Osteoblast (primary cell): ENCODE results near the gene FGD5. TPM values are rescaled to one million over a fixed set of nuclear protein-coding genes. Genes with fewer than 3 reads are reported as not detected.

Experiments
- DNase-seq: peaks from one replicate; pipeline ENCODE4 v3.0.0; 2011; ENCODE audit warnings: low spot score, mixed read lengths; ENCODE audit not compliant: insufficient read length; ENCODE audit errors: missing footprints
- H2AFZ ChIP-seq: 2 replicates; pipeline ENCODE4 v1.6.0; 2011; ENCODE audit warnings: mild to moderate bottlenecking, low read length
- H3K27ac ChIP-seq: 2 replicates; pipeline ENCODE4 v1.5.1; 2011; ENCODE audit warnings: mild to moderate bottlenecking, low read depth, low read length, moderate library complexity
- H3K27me3 ChIP-seq: 2 replicates; pipeline ENCODE4 v1.6.0; 2012; ENCODE audit warnings: mild to moderate bottlenecking, control low read depth, inconsistent platforms, low read length, moderate library complexity; ENCODE audit not compliant: insufficient read depth
- H3K36me3 ChIP-seq: 2 replicates; pipeline ENCODE4 v1.5.1; 2011; ENCODE audit warnings: mild to moderate bottlenecking, low read length, control low read depth, moderate library complexity; ENCODE audit not compliant: insufficient read depth
- H3K4me1 ChIP-seq: 2 replicates; pipeline ENCODE4 v1.5.1; 2011; ENCODE audit warnings: mild to moderate bottlenecking, low read length, control low read depth, moderate library complexity; ENCODE audit not compliant: insufficient read depth
- H3K4me2 ChIP-seq: 2 replicates; pipeline ENCODE4 v1.6.0; 2011; ENCODE audit warnings: mild to moderate bottlenecking, low read length; ENCODE audit not compliant: insufficient read depth
- H3K4me3 ChIP-seq: fragments of 200-600 bp; sonication (generic); 3 replicates; pipeline ENCODE4 v1.5.1; 2012; ENCODE audit warnings: mild to moderate bottlenecking, low read length, inconsistent platforms; ENCODE audit not compliant: insufficient read depth
- H3K79me2 ChIP-seq: 2 replicates; pipeline ENCODE4 v1.6.0; 2012; ENCODE audit warnings: mild to moderate bottlenecking, low read length, control low read depth, inconsistent platforms; ENCODE audit not compliant: insufficient read depth
- H3K9me3 ChIP-seq: 2 replicates; pipeline ENCODE4 v1.5.1; 2011; ENCODE audit warnings: low read depth, low read length, control low read depth
- H4K20me1 ChIP-seq: 2 replicates; pipeline ENCODE4 v1.6.0; 2012; ENCODE audit warnings: mild to moderate bottlenecking, low read length, control low read depth; ENCODE audit not compliant: insufficient read depth
- total RNA-seq: library from RNA; depleted of rRNA; stranded (reverse); fragments of >200 nt; gene quantifications from 2 replicates; pipeline ENCODE4 v1.2.3, GENCODE V29; 2012
- TF ChIP-seq, protein P1 (sequence below): IDR thresholded peaks from 2 replicates; pipeline ENCODE4 v1.5.1; 2011; ENCODE audit warnings: mild to moderate bottlenecking, low read depth, low read length, moderate library complexity; ENCODE audit errors: extremely low read depth

FGD5 gene, protein sequence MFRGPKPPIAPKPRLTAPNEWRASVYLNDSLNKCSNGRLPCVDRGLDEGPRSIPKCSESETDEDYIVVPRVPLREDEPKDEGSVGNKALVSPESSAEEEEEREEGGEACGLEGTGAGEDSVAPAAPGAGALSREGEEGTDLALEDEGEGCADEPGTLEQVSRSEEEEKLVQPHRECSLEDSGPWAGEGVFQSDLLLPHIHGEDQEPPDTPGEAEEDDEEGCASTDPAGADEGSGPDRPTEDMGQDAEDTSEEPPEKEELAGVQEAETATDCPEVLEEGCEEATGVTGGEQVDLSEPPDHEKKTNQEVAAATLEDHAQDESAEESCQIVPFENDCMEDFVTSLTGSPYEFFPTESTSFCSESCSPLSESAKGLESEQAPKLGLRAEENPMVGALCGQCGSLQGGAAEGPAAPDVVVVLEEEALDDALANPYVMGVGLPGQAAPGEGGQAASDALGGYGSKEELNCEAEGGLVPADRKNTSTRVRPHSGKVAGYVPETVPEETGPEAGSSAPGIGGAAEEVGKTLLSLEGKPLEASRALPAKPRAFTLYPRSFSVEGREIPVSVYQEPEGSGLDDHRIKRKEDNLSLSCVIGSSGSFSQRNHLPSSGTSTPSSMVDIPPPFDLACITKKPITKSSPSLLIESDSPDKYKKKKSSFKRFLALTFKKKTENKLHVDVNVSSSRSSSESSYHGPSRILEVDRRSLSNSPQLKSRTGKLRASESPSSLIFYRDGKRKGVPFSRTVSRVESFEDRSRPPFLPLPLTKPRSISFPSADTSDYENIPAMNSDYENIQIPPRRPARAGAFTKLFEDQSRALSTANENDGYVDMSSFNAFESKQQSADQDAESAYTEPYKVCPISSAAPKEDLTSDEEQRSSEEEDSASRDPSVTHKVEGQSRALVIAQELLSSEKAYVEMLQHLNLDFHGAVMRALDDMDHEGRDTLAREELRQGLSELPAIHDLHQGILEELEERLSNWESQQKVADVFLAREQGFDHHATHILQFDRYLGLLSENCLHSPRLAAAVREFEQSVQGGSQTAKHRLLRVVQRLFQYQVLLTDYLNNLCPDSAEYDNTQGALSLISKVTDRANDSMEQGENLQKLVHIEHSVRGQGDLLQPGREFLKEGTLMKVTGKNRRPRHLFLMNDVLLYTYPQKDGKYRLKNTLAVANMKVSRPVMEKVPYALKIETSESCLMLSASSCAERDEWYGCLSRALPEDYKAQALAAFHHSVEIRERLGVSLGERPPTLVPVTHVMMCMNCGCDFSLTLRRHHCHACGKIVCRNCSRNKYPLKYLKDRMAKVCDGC (N-terminal part only)
- total RNA-seq: under 0.01 TPM in 2 replicates

DNA sequence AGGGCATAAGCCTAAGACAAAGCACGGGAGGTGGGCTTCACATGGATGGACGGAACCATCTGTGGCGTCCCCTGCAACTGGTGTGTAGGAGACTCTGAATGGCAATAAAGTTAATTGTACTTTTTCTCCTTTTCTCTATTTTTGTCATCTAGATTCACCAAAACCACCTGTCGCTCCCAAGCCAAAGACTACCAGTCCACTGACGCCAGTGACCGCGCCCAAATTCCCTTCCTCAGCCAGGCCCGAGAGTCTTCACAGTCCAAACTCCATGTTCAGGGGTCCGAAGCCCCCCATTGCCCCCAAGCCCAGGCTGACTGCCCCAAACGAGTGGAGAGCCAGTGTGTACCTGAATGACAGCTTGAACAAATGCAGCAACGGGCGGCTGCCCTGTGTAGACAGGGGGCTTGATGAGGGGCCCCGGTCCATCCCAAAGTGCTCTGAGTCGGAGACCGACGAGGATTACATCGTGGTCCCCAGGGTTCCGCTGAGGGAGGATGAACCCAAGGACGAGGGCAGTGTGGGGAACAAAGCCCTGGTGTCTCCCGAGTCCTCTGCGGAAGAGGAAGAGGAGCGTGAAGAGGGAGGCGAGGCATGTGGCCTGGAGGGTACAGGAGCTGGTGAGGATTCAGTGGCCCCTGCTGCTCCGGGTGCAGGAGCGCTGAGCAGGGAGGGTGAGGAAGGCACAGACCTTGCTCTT is at the start of gene FGD5:
FGD5 (plus strand) TSS at position 159 of the 697 bp plus-strand sequence; CDS start at position 269, 110 bp downstream.
- Histone ChIP-seq H3K27me3 (peaks cover under 1% of the 10 kb centered on the region), H3K36me3 (no peaks in the 10 kb centered on the region), H3K9me3 (no peaks in the 10 kb centered on the region), H3K4me2 (no peak within 1 kb of the TSS), H4K20me1 (no peaks in the 10 kb centered on the region), H2AFZ (no peak within 1 kb of the TSS), H3K27ac (no peak within 1 kb of the TSS), H3K4me1 (no peaks in the 10 kb centered on the region), H3K79me2 (no peaks in the 10 kb centered on the region), H3K4me3 (no peak within 1 kb of the TSS)
- no peak for DNase-seq
- TF ChIP-seq, protein P1, sequence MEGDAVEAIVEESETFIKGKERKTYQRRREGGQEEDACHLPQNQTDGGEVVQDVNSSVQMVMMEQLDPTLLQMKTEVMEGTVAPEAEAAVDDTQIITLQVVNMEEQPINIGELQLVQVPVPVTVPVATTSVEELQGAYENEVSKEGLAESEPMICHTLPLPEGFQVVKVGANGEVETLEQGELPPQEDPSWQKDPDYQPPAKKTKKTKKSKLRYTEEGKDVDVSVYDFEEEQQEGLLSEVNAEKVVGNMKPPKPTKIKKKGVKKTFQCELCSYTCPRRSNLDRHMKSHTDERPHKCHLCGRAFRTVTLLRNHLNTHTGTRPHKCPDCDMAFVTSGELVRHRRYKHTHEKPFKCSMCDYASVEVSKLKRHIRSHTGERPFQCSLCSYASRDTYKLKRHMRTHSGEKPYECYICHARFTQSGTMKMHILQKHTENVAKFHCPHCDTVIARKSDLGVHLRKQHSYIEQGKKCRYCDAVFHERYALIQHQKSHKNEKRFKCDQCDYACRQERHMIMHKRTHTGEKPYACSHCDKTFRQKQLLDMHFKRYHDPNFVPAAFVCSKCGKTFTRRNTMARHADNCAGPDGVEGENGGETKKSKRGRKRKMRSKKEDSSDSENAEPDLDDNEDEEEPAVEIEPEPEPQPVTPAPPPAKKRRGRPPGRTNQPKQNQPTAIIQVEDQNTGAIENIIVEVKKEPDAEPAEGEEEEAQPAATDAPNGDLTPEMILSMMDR: no peak

DNA sequence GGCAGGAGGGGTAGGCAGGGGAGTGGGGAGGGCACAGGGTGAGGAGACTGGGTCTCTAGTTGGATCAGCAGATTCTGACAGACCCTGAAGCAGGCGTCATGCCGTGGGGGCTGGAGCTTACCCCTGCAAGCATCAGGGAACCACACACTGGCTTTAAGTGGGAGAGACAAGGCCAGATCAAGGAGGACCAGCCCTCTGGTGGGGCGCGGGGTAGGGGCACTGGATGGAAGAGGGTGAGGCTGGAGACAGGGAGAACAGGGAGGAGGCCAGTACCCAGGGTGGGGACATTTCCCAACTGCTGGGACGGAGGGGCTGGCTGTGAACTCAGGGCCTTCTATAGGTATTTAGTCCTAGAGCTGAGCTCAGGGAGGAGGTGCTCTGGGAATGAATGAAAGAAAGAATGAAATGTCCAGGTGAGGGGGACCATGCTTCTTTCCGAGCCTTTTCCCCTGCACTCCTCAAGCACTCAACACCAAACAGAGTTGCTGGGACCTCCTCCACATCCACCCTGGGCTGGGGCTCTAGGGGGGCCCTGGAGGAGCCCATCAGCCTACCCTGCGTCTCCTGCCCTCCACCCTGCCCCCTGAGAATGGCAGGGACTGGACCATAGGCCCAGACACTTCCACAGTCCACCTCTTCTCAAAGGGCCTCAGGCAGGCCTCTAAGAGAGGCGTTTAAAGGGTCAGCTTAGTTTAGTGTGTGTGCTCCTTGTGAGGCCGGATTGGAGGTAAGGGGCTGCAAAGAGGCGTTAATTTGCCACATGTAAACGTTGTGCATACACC is 49.0 kb upstream of the FGD5 start:
- Histone ChIP-seq H2AFZ (no peak overlapping the region), H3K36me3 (no peaks in the 10 kb centered on the region), H3K4me2 (no peak overlapping the region), H3K9me3 (no peaks in the 10 kb centered on the region), H4K20me1 (no peaks in the 10 kb centered on the region), H3K4me3 (no peak overlapping the region), H3K27me3 (no peaks in the 10 kb centered on the region), H3K79me2 (no peaks in the 10 kb centered on the region), H3K4me1 (no peaks in the 10 kb centered on the region), H3K27ac (no peak overlapping the region)
- TF ChIP-seq, protein P1: no peak
- DNase-seq: no peak

DNA sequence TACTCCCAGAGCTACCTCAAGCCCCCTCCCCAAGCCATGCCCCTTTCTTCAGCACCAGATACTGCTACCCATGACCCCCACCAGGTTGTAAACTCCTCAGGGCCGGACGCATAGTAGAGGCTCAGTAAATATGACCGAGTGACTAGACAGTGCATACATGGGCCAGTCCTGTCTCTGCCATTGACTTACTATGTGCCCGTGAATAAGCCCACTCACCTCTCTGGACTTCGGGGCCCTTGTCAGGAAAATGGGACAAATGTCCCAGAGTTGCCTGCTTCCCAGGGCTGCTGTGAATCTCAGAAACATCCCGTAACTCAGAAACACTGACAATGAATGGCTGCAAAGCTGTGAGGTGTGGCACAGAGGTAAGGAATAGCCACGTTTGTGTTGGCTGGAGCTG is 48.2 kb upstream of the FGD5 start:
- Histone ChIP-seq H3K4me2 (no peak overlapping the region), H3K27ac (no peak overlapping the region), H3K36me3 (no peaks in the 10 kb centered on the region), H2AFZ (no peak overlapping the region), H4K20me1 (no peaks in the 10 kb centered on the region), H3K4me1 (no peaks in the 10 kb centered on the region), H3K4me3 (no peak overlapping the region), H3K9me3 (no peaks in the 10 kb centered on the region), H3K79me2 (no peaks in the 10 kb centered on the region), H3K27me3 (no peaks in the 10 kb centered on the region)
- DNase-seq: peak; percentile 53
- TF ChIP-seq, protein P1: no peak
